ENCODE results near the gene SLC17A5.
A peak's percentile ranks its signal among the peaks of the same experiment; 100 is the strongest.
"Not testable (repeated sequence)": the region's sequence is repeated elsewhere in the genome, so short reads cannot be mapped to it uniquely, and the experiment has no call there.

Gene SLC17A5

DNA sequence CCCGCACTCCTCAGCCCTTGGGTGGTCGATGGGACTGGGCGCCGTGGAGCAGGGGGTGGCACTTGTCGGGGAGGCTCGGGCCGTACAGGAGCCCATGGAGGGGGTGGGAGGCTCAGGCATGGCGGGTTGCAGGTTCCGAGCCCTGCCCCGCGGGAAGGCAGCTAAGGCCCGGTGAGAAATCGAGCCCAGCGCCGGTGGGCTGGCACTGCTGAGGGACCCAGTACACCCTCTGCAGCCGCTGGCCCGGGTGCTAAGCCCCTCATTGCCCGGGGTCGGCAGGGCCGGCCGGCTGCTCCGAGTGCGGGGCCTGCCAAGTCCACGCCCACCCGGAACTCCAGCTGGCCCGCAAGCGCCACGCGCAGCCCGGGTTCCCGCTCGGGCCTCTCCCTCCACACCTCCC, 81.3 kb downstream of the SLC17A5 start:
- DNase-seq (ENCODE audit: low read depth, low spot score), result not testable (repeated sequence)

DNA sequence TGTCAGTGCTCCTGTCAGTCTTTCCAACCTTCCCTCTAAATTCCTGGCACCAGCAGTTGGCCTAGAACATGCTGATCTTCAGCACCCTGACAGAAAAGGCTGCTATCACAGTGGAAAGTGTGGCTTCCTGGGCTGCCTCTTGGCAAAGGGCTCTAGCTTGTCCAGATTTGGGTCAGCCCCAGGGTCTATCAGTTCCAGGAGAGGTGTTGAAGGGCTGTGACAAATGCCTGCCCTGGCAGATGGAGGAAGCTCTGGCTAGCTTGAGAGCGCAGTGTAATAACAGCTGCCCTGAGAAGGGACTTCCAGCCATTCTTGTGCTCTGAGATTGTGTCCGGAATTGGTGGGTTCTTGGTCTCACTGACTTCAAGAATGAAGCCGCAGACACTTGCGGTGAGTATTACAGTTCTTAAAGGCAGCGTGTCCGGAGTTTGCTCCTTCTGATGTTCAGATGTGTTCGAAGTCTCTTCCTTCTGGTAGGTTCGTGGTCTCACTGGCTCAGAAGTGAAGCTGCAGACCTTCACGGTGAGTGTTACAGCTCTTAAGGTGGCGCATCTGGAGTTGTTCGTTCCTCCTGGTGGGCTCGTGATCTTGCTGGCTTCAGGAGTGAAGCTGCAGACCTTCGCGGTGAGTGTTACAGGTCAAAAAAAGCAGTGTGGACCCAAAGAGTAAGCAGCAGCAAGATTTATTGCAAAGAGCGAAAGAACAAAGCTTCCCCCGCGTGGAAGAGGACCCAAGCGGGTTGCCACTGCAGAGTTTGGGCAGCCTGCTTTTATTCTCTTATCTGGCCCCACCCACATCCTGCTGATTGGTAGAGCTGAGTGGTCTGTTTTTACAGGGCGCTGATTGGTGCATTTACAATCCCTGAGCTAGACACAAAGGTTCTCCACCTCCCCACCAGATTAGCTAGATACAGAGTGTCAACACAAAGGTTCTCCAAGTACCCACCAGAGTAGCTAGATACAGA, 82.3 kb downstream of the SLC17A5 start:
- not testable (repeated sequence) for H3K27ac ChIP-seq; DNase-seq (ENCODE audit: low read depth, low spot score)

More for the DNA sequence above, 81.3 kb downstream of the SLC17A5 start:
- not testable (repeated sequence) for H3K27ac ChIP-seq

DNA sequence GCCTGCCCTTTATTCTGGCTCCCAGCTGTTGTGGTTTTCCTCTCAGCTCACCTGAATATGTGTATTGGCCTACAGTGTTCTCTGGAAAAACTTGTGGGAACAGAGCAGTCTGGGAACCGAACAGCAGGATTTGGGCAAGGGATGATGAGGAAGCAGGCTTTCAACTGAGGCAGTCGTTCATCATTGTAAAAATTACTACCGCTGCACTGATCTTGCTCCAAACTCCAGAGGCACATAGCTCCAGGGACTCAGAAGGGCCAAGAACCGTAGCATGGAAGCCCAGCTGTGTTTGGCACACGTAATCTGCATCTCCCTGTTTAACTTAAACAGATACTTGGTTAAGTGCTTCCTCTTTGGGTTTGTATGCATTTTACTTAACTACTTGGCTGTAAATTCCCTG, 84.7 kb downstream of the SLC17A5 start:
- DNase-seq (ENCODE audit: low read depth, low spot score), result no peak
- no peak overlapping the region for H3K27ac ChIP-seq

DNA sequence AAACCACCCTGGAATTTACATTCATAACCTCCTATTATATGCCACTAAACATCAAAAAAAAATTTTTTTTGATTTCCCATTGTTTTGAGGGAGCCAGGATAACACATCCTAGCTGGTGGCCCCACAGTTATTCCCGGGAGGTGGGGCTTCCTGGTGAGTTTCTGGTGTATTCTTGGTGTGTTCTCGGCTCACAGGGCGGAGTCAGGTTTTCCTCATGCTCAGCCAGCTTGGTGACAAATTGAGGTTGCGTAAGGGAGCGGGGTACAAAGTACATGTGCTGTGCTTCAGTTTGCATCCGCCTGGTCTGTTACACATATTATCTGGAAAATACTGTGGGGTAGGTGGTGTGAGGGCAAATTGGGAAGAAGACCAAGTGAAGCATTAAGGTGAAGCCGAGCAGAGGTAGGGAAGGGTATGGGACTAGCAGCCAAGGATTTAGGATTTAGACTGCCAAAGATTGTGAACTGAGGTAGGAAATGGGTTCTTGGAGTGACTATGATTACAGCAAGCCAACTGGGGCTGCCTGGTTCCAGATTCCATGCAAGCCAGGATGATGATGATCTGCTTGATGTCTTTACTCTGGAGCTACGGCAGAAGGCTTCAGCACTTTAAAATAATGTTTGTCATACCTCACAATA, 86.7 kb downstream of the SLC17A5 start:
- peak; percentile 16 for DNase-seq (ENCODE audit: low read depth, low spot score)
- no peak overlapping the region for H3K27ac ChIP-seq

DNA sequence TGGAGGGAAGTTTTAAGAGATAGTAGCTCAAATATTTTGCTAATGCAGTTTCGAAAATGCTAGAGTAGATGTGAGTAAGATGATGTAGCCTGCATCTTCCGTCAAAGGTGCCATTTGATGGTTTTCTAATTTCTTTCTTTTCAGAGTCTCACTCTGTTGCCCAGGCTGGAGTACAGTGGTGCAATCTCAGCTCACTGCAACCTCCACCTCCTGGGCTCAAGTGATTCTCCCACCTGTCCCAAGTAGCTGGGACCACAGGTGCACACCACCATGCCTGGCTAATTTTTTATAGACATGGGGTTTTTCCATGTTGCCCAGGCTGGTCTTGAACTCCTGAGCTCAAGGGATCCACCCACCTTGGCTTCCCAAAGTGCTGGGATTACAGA, 87.3 kb downstream of the SLC17A5 start:
- DNase-seq (ENCODE audit: low read depth, low spot score); H3K27ac ChIP-seq: not testable (repeated sequence)

DNA sequence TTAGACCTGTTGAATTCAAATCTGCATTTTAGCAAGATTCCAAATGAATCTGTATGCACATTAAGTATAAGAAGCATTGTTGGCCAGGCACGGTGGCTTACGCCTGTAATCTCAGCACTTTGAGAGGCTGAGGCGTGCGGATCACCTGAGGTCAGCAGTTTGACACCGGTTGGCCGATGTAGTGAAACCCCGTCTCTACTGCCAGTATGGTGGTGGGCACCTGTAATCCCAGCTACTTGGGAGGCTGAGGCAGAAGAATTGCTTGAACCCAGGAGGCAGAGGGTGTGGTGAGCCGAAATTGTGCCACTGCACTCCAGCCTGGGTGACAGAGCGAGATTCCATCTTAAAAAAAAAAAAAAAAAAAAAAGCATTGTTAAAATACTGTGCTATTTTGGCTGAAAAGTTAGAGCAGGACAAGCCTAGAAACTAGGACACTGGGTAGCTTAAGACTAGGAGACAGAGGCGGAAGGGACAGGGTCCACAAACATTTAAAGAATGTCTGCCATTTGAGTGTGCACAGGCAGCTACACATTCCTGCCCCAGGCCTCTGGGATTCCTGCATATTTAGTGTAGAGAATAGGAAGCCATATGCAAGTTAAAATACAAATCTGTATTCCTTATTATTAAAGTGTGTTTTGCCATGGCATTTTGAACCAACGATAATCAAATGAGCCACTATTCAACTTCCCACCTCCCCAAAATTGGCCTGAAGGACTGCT, 87.9 kb downstream of the SLC17A5 start:
- no peak for DNase-seq (ENCODE audit: low read depth, low spot score)

DNA sequence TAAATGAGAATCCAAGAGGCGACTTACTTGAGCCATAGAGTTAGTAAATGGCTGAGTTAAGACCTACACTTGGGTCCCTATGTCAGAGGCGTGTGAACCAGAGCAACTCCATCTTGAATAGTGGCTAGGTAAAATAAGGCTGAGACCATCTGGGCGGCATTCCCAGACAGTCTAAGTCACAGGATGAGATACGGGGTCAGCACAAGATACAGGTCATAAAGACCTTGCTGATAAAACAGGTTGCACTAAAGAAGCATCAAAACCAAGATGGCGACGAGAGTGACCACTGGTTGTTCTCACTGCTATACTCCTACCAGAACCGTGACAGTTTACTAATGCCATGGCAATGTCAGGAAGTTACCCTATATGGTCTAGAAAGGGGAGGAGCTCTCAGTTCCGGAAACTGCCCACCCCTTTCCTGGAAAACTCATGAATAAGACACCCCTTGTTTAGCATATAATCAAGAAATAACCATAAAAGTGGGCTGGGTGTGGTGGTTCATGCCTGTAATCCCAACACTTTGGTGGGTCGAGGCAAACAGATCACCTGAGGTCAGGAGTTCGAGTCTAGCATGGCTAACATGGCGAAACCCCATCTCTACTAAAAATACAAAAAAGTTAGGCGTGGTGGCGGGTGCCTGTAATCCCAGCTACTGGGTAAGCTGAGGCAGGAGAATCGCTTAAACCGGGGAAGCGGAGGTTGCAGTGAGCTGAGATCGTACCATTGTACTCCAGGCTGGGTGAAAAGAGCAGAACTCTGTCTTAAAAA, 89.0 kb downstream of the SLC17A5 start:
- no peak for DNase-seq (ENCODE audit: low read depth, low spot score)
- no peak overlapping the region for H3K27ac ChIP-seq

More for the DNA sequence above, 87.9 kb downstream of the SLC17A5 start:
- no peak overlapping the region for H3K27ac ChIP-seq

DNA sequence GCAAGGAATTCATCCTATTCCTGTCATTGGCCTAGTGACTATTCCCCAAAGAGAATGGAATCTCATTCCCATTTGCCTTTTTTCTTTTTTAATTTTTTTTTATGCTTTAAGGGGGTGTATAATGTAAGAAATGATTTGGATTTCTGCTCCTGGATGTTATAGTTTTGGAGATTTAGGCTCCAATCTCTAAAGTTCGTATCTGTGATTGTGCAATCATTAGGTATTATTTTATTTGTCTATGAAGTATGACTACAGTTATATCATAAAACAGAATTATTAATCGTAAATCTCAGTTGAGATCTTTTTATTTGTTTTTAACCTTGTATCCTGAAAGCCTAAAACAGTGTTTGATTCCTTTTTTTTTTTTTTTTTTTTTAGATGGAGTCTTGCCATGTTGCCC, 91.2 kb downstream of the SLC17A5 start:
- H3K27ac ChIP-seq, result no peak overlapping the region
- DNase-seq (ENCODE audit: low read depth, low spot score), result no peak

DNA sequence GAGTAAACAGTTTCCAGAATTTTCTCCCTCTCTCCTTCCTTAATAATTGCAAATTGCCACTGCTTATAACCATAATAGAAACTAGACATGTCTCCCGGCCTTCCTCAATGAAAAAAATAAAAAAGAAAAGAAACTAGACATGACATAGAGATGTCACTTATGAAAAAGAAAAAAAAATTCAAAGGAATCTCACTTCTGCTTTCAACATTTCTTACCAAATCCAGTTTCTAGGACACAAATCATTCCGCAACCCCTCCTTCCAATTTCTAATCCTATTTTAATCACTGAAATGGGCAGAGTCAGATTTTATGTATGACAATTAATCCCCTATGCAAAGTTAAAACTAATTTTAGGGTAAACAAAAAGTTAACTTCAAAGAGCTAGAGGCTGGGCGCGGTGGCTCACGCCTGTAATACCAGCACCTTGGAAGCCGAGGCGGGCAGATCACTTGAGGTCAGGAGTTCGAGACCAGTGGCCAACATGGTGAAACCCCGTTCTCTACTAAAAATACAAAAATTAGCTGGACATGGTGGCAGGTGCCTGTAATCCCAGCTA, 92.9 kb downstream of the SLC17A5 start:
- no peak for DNase-seq (ENCODE audit: low read depth, low spot score)

DNA sequence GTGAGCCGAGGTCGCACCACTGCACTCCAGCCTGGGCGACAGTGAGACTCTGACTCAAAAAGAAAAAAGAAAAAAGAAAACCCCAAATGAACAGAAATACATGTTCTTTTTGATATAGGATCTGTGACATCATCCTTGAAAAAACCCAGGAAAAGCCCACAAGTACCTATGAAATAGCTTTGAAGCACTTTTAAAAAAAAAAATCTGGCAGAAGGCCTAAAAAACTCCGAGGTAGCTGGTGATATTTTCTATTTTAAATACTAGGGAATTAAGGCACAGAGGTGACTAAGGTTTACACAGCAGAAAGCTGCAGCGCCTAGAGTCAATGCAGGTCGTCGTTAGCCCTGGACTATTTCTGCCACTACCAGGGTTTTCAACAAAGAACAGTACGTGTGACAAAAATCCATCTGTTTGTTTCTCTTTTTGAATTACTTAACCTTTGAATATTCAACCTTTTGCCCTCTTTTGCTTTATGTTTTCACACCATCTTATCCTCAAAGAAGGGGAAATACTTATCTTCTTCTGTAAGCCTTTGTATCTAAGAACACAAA, 93.5 kb downstream of the SLC17A5 start:
- no peak overlapping the region for H3K27ac ChIP-seq
- DNase-seq (ENCODE audit: low read depth, low spot score), result no peak

More for the DNA sequence above, 92.9 kb downstream of the SLC17A5 start:
- no peak overlapping the region for H3K27ac ChIP-seq

DNA sequence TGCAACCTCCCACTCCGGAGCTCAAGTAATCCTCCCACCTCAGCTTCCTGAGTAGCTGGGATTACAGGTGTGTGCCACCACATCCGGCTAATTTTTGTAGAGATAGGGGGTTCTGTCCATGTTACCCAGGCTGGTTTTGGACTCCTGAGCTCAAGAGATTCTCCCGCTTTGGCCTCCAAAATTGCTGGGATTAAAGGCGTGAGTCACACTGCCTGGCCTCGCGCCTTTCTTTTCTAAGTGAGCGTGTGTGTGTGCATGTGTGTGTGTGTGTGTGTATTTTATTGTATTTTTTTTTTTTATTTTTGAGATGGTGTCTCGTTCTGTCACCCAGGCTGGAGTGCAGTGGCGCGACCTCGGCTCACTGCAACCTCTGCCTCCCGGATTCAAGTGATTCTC, 94.4 kb downstream of the SLC17A5 start:
- not testable (repeated sequence) for DNase-seq (ENCODE audit: low read depth, low spot score); H3K27ac ChIP-seq

DNA sequence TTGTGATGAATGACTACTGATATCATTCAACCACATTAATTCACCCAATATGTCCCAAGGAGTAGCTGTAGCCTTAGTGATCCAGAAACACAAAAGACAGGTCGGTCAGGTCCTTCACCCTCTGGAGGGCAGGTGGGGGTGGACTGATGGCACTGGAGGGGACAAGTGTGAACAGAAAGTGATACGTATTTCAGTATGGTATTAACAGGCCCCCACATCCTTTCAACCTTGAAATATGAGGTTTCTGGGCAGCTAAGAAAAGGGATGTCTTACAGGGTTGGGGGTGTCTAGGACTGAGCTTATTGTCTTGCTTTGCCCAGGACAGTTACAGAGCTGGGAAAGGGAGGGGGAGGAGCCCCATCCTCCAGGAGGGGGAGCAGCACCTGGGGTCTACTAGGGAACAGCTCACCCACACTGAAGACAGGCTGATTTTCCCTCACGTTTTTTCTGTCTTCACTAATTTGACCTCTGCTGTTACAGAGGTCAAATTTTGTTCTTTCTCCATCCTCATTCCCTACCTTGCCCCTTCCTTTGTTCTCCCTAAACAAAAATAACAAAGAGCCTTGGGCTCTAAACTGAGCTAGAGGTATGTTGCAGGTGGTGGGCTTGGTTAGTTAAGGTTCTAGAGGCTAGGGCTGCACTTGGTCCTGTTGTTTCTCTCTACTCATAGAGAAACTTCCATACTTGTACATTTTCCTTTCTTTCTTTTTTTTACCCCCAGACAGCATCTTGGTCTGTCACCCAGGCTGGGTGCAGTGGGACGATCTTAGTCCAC, 95.0 kb downstream of the SLC17A5 start:
- no peak for DNase-seq (ENCODE audit: low read depth, low spot score)

DNA sequence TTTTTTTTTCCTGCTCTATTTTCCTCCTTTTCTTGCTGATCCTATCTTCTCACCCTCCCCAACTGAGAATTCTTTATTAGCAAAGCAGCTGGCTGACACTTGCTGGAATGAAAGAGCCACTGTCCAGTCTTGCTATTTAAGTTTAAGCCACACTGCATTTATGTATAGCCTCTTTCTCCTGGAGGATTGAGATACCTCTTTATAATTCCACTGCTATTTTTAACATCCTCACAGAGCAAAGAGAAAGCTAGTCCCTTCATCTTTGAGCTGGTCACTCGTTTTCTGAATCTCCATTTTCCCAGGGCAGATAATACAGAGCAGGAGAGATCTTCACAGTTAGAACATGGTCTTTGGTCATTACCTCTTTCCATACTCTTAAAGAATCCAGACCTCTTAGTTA, 97.0 kb downstream of the SLC17A5 start:
- H3K27ac ChIP-seq, result no peak overlapping the region

More for the DNA sequence above, 95.0 kb downstream of the SLC17A5 start:
- no peak overlapping the region for H3K27ac ChIP-seq

DNA sequence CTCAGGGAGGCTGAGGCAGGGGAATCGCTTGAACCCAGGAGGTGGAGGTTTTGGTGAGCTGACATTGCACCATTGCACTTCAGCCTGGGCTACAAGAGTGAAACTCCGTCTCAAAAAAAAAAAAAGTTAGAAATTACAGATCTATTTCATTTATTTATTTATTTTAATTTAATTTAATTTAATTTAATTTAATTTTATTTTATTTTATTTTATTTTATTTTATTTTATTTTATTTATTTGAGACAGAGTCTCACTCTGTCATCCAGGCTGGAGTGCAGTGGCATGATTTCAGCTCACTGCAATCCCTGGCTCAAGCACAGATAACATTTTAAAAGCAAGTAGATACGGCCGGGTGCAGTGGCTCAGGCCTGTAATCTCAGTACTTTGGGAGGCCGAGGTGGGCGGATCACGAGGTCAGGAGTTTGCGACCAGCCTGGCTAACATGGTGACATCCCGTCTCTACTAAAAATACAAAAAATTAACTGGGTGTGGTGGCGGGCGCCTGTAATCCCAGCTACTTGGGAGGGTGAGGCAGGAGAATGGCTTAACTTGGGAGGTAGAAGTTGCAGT, 98.3 kb downstream of the SLC17A5 start:
- H3K27ac ChIP-seq; DNase-seq (ENCODE audit: low read depth, low spot score): not testable (repeated sequence)

More for the DNA sequence above, 97.0 kb downstream of the SLC17A5 start:
- no peak for DNase-seq (ENCODE audit: low read depth, low spot score)

DNA sequence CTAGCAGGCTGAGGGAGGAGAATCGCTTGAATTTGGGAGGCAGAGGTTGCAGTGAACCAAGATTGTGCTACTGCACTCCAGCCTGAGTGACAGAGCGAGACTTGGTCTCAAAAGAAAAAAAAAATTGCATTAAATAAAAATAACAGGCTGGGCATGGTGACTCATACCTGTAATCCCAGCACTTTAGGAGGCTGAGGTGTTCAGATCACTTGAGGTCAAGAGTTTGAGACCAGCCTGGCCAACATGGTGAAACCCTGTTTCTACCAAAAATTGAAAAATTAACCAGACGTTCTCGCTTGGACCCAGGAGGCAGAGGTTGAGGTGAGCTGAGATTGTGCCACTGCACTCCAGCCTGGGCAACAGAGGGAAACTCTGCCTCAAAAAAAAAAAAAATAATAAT, 102.7 kb downstream of the SLC17A5 start:
- H3K27ac ChIP-seq, result not testable (repeated sequence)

DNA sequence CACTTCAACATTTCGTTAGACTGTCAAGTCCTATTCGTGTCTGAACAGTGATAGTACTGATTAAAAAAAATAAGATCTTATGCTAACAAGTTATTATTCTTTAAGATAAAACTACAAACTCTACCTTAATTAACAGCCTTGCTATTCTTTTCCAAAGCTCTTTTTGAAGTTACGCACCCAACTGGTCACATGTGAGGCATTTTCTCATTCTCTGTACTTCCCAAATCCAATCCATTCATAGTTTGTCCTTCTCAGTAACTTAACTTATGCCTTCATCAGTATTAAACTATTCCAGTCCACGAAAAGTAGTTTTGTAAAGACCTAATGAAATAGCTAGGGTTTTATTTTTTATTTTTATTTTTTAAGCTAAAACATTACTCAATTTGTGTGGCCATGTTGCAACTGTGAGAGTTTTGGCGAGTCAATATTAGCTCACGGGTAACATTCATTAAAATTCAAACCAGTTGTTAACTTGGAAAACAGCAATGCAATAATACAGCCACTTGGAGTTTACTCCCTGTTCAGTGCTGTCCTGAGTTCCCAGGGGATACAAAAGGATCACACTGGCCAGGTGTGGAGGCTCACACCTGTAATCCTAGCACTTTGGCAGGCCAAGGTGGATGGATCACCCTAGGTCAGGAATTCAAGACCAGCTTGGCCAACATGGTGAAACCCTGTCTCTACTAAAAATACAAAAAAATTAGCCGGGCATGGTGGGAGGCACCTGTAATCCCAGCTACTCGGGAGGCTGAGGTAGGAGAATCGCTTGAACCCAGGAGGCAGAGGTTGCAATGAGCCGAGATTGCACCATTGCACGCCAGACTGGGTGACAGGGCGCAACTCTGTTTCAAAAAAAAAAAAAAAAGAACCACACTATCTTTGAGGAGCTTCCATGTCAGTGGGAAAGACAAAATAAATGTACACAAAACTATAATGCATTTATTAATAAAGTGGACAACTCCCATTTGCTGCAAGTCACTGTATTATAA, 105.0 kb downstream of the SLC17A5 start:
- no peak for DNase-seq (ENCODE audit: low read depth, low spot score)
- no peak overlapping the region for H3K27ac ChIP-seq

More for the DNA sequence above, 102.7 kb downstream of the SLC17A5 start:
- DNase-seq (ENCODE audit: low read depth, low spot score), result not testable (repeated sequence)

DNA sequence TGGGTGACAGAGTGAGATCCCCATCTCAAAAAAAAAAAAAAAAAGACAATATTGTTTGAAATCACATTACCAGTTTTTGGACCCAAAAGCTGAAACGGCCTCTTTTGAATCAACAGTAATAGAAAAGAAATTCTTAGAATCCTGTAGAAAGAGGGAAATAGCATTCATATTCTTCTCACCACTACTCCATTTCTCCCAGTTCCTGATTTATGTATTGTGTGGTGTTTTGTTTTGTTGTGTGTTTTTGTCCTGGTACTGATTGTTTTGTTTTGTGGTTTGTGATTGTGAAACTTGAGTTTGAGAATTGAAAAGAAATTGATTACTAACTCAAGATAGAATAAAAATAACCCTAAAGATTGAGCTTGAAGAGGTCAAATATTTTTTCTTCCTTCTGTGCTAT, 106.8 kb downstream of the SLC17A5 start:
- H3K27ac ChIP-seq, result no peak overlapping the region
- DNase-seq (ENCODE audit: low read depth, low spot score), result no peak
